B cell (primary cell): Measurements from ENCODE around the gene HDHD2.

Experiments used
- EZH2 ChIP-seq: IDR thresholded peaks from 2 replicates; pipeline ENCODE4 v1.6.1; 2012; ENCODE audit warnings: borderline replicate concordance, low read depth, mild to moderate bottlenecking, moderate library complexity, low read length; ENCODE audit not compliant: insufficient read depth, poor library complexity, severe bottlenecking
- TF ChIP-seq, protein P1 (sequence below): fragments of 200-600 bp; IDR thresholded peaks from one replicate; pipeline ENCODE4 v1.8.0; 2022; ENCODE audit warnings: antibody characterized with exemption, mild to moderate bottlenecking

DNA sequence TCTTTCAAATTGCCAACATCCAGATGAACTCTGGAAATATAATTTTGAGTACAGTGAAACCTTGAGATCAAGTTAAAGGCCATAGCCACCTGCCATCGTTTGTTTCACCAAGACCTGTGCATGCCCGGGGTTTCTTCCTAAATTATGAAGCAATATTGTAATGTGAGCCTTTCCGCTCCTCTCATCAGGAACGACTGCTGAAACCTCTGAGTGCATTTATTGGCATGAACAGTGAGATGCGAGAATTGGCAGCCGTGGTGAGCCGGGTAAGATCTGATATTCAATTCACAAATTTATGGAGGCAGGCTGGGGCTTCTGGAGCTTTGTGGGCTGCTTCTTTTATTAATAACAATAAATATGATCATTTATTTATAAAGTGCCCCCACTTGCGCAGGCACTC, 87.2 kb downstream of the HDHD2 start:
- TF ChIP-seq, protein P1, sequence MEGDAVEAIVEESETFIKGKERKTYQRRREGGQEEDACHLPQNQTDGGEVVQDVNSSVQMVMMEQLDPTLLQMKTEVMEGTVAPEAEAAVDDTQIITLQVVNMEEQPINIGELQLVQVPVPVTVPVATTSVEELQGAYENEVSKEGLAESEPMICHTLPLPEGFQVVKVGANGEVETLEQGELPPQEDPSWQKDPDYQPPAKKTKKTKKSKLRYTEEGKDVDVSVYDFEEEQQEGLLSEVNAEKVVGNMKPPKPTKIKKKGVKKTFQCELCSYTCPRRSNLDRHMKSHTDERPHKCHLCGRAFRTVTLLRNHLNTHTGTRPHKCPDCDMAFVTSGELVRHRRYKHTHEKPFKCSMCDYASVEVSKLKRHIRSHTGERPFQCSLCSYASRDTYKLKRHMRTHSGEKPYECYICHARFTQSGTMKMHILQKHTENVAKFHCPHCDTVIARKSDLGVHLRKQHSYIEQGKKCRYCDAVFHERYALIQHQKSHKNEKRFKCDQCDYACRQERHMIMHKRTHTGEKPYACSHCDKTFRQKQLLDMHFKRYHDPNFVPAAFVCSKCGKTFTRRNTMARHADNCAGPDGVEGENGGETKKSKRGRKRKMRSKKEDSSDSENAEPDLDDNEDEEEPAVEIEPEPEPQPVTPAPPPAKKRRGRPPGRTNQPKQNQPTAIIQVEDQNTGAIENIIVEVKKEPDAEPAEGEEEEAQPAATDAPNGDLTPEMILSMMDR = no peak
- no peak for TF ChIP-seq EZH2
